ENCODE measurements around the gene ANKRD13B. TPM values are rescaled to one million over a fixed set of nuclear protein-coding genes. Genes with fewer than 3 reads are reported as not detected.

ANKRD13B gene
- total and polyA plus RNA-seq, 2 of the 13 experiments (the other 11 are each of a cell fraction or from before 2014, with no cell fraction given): 1.7 to 1.8 TPM

GRCh38 chr17:29659155-29659554 lies 66.2 kb downstream of the ANKRD13B start:
- FAIRE-seq (no peak), DNase-seq (ENCODE audit: low spot score) (no peak), ATAC-seq (no peak)
- Histone ChIP-seq H3K4me1 (ENCODE audit: insufficient read depth, low read length) (peaks cover 33% of the 10 kb centered on the region), H3K79me2 (ENCODE audit: insufficient read depth, low read length) (no peaks in the 10 kb centered on the region), H3K36me3 (replicated peaks in 1 of 2; ENCODE audit: control insufficient read depth in 1 of 2, insufficient read depth in 2 of 2, low read length in 2 of 2) (no peaks in the 10 kb centered on the region), H4K20me1 (ENCODE audit: insufficient read depth, low read length) (no peaks in the 10 kb centered on the region), H3K27me3 (ENCODE audit: control insufficient read depth in 1 of 2, insufficient read depth in 2 of 2, low read length in 2 of 2) (no peaks in the 10 kb centered on the region), H3K4me2 (ENCODE audit: low read depth, low read length) (no peak overlapping the region), H3K9ac (ENCODE audit: insufficient read depth, low read depth, low read length) (no peak overlapping the region), H3K27ac (ENCODE audit: extremely low read length, insufficient read depth, low read length) (no peak overlapping the region), H2AFZ (ENCODE audit: low read length) (no peak overlapping the region), H3K9me3 (ENCODE audit: low read length) (no peaks in the 10 kb centered on the region), H3K4me3 (replicated peaks in 1 of 3; ENCODE audit: insufficient read depth in 1 of 3, low read depth in 2 of 3, low read length in 3 of 3) (no peak overlapping the region)
- in situ Hi-C loops (cut with HindIII; ENCODE audit: extremely low pct_ligation_motif_present, low pct_unique_long_range_greater_than_20kb): no loop called here
- TF ChIP-seq SMAD3 (CRISPR knock-in tag; IDR thresholded peaks at IDR 0.05) (no peak), ZSCAN20 (CRISPR knock-in tag; IDR thresholded peaks at IDR 0.05; ENCODE audit: borderline replicate concordance) (no peak), DPF2 (CRISPR knock-in tag; IDR thresholded peaks at IDR 0.05; ENCODE audit: borderline replicate concordance, low read depth) (no peak), MAFK (conservative IDR thresholded peaks at IDR 0.05 in 1 of 2, IDR thresholded peaks at IDR 0.05 in 1 of 2; ENCODE audit: low read length in 2 of 2) (no peak), PHF5A (CRISPR knock-in tag; IDR thresholded peaks at IDR 0.05; ENCODE audit: low read depth, unreplicated experiment) (no peak), KDM6A (CRISPR knock-in tag; IDR thresholded peaks at IDR 0.05; ENCODE audit: low read depth) (no peak), IRF9 (CRISPR knock-in tag; IDR thresholded peaks at IDR 0.05; ENCODE audit: borderline replicate concordance) (no peak), TOPORS (CRISPR knock-in tag; IDR thresholded peaks at IDR 0.05) (no peak), ZNF572 (CRISPR knock-in tag; IDR thresholded peaks at IDR 0.05) (no peak), SNAPC2 (CRISPR knock-in tag; IDR thresholded peaks at IDR 0.05) (no peak), RELA (CRISPR knock-in tag; IDR thresholded peaks at IDR 0.05) (no peak), DDIT3 (CRISPR knock-in tag; IDR thresholded peaks at IDR 0.05) (no peak), ETV6 (CRISPR knock-in tag; conservative IDR thresholded peaks at IDR 0.05) (no peak), POLR2G (IDR thresholded peaks at IDR 0.05; ENCODE audit: low read depth, low read length) (no peak), STAG1 (CRISPR knock-in tag; IDR thresholded peaks at IDR 0.05) (no peak)
- TF ChIP-seq, protein P1, sequence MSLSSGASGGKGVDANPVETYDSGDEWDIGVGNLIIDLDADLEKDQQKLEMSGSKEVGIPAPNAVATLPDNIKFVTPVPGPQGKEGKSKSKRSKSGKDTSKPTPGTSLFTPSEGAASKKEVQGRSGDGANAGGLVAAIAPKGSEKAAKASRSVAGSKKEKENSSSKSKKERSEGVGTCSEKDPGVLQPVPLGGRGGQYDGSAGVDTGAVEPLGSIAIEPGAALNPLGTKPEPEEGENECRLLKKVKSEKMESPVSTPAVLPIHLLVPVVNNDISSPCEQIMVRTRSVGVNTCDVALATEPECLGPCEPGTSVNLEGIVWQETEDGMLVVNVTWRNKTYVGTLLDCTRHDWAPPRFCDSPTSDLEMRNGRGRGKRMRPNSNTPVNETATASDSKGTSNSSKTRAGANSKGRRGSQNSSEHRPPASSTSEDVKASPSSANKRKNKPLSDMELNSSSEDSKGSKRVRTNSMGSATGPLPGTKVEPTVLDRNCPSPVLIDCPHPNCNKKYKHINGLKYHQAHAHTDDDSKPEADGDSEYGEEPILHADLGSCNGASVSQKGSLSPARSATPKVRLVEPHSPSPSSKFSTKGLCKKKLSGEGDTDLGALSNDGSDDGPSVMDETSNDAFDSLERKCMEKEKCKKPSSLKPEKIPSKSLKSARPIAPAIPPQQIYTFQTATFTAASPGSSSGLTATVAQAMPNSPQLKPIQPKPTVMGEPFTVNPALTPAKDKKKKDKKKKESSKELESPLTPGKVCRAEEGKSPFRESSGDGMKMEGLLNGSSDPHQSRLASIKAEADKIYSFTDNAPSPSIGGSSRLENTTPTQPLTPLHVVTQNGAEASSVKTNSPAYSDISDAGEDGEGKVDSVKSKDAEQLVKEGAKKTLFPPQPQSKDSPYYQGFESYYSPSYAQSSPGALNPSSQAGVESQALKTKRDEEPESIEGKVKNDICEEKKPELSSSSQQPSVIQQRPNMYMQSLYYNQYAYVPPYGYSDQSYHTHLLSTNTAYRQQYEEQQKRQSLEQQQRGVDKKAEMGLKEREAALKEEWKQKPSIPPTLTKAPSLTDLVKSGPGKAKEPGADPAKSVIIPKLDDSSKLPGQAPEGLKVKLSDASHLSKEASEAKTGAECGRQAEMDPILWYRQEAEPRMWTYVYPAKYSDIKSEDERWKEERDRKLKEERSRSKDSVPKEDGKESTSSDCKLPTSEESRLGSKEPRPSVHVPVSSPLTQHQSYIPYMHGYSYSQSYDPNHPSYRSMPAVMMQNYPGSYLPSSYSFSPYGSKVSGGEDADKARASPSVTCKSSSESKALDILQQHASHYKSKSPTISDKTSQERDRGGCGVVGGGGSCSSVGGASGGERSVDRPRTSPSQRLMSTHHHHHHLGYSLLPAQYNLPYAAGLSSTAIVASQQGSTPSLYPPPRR (CRISPR knock-in tag; IDR thresholded peaks at IDR 0.05; ENCODE audit: borderline replicate concordance): no peak
- ChIA-PET POLR2A (interaction anchor here (0.6 kb wide), 1 partner anchor 138 kb away, joined by 3 read pairs; no protein-coding TSS in a partner anchor), CTCF (ENCODE audit: low intra/inter-chr PET ratio, low total read pairs) (no interaction called here)
- BruUV-seq (replicated peaks): no TSS peak
- intact Hi-C loops (cut with micrococcal nuclease; ENCODE audit: unreplicated experiment): no loop called here
- WGBS (ENCODE audit: low lambda C conversion rate): 96% methylated on average over 2 of the region's 2 CpGs

All from HepG2 (cell line).